ENCODE measurements around the gene SH3BP5L. TPM values are rescaled to one million over a fixed set of nuclear protein-coding genes. Genes with fewer than 3 reads are reported as not detected.

Gene SH3BP5L
- total and polyA plus RNA-seq, 7 donors = 18.6 to 52.7 (median 26.9) TPM

DNA sequence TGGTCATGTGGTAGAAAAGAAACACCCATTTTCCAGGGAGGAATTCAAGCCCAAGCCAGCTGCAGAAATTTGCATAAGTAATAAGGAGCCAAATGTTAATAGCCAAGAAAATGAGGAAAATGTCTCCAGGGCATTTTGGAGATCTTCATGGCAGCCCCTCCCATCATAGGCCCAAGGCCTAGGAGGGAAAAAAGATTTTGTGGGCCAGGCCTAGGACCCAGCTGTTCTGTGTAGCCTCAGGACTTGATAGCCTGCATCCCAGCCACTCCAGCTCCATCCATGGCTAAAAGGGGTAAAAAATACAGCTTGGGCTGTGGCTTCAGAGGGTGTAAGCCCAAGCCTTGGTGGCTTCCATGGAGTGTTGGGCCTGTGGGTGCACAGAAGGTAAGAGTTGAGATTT is 48.7 kb downstream of the SH3BP5L start:
- Histone ChIP-seq H3K9me3 (no peaks in the 10 kb centered on the region), H3K4me1 (no peaks in the 10 kb centered on the region), H3K36me3 (ENCODE audit: insufficient read depth in 1 of 2, low read depth in 1 of 2) (no peaks in the 10 kb centered on the region), H3K27me3 (ENCODE audit: insufficient read depth in 3 of 3, low read length in 2 of 3) (peaks cover 0 to 2% (median 0%) of the 10 kb centered on the region in 3 donors), H3K4me3 (no peak overlapping the region), H3K27ac (no peak overlapping the region)
- DNase-seq (no peak), ATAC-seq (no peak)
- intact Hi-C loops (cut with DNase I) = no loop called here
- TF ChIP-seq, protein P1, sequence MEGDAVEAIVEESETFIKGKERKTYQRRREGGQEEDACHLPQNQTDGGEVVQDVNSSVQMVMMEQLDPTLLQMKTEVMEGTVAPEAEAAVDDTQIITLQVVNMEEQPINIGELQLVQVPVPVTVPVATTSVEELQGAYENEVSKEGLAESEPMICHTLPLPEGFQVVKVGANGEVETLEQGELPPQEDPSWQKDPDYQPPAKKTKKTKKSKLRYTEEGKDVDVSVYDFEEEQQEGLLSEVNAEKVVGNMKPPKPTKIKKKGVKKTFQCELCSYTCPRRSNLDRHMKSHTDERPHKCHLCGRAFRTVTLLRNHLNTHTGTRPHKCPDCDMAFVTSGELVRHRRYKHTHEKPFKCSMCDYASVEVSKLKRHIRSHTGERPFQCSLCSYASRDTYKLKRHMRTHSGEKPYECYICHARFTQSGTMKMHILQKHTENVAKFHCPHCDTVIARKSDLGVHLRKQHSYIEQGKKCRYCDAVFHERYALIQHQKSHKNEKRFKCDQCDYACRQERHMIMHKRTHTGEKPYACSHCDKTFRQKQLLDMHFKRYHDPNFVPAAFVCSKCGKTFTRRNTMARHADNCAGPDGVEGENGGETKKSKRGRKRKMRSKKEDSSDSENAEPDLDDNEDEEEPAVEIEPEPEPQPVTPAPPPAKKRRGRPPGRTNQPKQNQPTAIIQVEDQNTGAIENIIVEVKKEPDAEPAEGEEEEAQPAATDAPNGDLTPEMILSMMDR (IDR thresholded peaks at IDR 0.05) = no peak

DNA sequence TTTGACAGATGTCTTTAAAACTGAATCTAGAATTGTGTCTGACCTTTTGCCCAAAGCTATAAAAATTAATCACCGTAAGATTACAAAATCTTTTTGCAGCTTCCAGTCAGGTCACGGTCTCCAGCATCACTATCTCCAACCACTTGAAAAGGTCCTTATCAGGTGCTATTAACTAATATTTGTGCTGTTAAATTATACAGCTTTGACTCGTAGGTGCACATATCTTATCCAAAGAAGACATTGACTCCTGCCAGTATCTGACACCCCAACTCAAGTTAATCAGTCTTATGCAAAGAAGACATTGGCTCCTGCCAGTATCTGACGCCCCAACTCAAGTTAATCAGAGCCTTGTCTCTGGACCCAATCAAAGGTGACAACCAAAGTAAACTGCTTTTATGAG is 50.3 kb downstream of the SH3BP5L start:
- TF ChIP-seq, protein P1 (IDR thresholded peaks at IDR 0.05) = no peak
- H3K4me1 ChIP-seq = no peaks in the 10 kb centered on the region
- intact Hi-C loops (cut with DNase I) = no loop called here
- no peaks in the 10 kb centered on the region for H3K36me3 ChIP-seq (ENCODE audit: insufficient read depth in 1 of 2, low read depth in 1 of 2)
- DNase-seq = no peak
- 71 to 79% (median 74%) methylated on average over 4 of the region's 4 CpGs for WGBS, 3 donors
- H3K4me3 ChIP-seq = no peak overlapping the region
- H3K9me3 ChIP-seq = no peaks in the 10 kb centered on the region
- no peak overlapping the region for H3K27ac ChIP-seq
- ATAC-seq = no peak
- H3K27me3 ChIP-seq (ENCODE audit: insufficient read depth in 3 of 3, low read length in 2 of 3) = no peaks in the 10 kb centered on the region

Other genes starting within 250 kb of the SH3BP5L start
- gene OR2T10, start 228.2 kb downstream of the SH3BP5L start, total RNA-seq = not detected
- not detected for gene OR2T10, start 228.2 kb downstream of the SH3BP5L start, polyA plus RNA-seq
- not detected for gene OR2T11, start 190.8 kb downstream of the SH3BP5L start, total RNA-seq
- gene OR2T11, start 190.8 kb downstream of the SH3BP5L start, polyA plus RNA-seq = not detected
- not detected for gene OR2T35, start 180.6 kb downstream of the SH3BP5L start, total RNA-seq
- not detected for gene OR2T35, start 180.6 kb downstream of the SH3BP5L start, polyA plus RNA-seq
- not detected for gene OR2T27, start 170.4 kb downstream of the SH3BP5L start, total RNA-seq
- gene OR2T27, start 170.4 kb downstream of the SH3BP5L start, polyA plus RNA-seq = not detected
- not detected for gene OR14I1, start 123.1 kb downstream of the SH3BP5L start, total RNA-seq
- not detected for gene OR14I1, start 123.1 kb downstream of the SH3BP5L start, polyA plus RNA-seq
- not detected for gene LYPD8, start 70.2 kb downstream of the SH3BP5L start, total RNA-seq
- not detected for gene LYPD8, start 70.2 kb downstream of the SH3BP5L start, polyA plus RNA-seq
- gene ZNF672, start 12.3 kb upstream of the SH3BP5L start, total RNA-seq = 10 to 100 TPM; 46.2 to 57.0 (median 48.8) TPM
- 10 to 100 TPM; 25.3 to 51.9 (median 39.5) TPM for gene ZNF672, start 12.3 kb upstream of the SH3BP5L start, polyA plus RNA-seq
- 10 to 100 TPM; 13.4 to 22.9 (median 16.0) TPM for gene ZNF692, start 33.2 kb upstream of the SH3BP5L start, total RNA-seq
- gene ZNF692, start 33.2 kb upstream of the SH3BP5L start, polyA plus RNA-seq = 10 to 100 TPM; 19.6 to 30.8 (median 19.9) TPM
- gene PGBD2, start 80.3 kb upstream of the SH3BP5L start, total RNA-seq = 1 to 10 TPM; 1.4 to 3.0 (median 1.9) TPM
- gene PGBD2, start 80.3 kb upstream of the SH3BP5L start, polyA plus RNA-seq = 1 to 10 TPM; 1.3 to 3.9 (median 3.2) TPM